Measurements from ENCODE around the gene WDPCP.
A peak's percentile ranks its signal among the peaks of the same experiment; 100 is the strongest.
"Not testable (repeated sequence)": the region's sequence is repeated elsewhere in the genome, so short reads cannot be mapped to it uniquely, and the experiment has no call there.

WDPCP gene, protein sequence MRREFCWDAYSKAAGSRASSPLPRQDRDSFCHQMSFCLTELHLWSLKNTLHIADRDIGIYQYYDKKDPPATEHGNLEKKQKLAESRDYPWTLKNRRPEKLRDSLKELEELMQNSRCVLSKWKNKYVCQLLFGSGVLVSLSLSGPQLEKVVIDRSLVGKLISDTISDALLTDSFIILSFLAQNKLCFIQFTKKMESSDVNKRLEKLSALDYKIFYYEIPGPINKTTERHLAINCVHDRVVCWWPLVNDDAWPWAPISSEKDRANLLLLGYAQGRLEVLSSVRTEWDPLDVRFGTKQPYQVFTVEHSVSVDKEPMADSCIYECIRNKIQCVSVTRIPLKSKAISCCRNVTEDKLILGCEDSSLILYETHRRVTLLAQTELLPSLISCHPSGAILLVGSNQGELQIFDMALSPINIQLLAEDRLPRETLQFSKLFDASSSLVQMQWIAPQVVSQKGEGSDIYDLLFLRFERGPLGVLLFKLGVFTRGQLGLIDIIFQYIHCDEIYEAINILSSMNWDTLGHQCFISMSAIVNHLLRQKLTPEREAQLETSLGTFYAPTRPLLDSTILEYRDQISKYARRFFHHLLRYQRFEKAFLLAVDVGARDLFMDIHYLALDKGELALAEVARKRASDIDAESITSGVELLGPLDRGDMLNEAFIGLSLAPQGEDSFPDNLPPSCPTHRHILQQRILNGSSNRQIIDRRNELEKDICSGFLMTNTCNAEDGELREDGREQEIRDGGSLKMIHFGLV

GRCh38 chr2:63588385-63589147 lies at the start of gene WDPCP, which contains the start of gene MDH1:
WDPCP (minus strand) TSS chr2:63588477; CDS start chr2:63588271, 206 bp downstream.
MDH1 (plus strand) TSS chr2:63588963; CDS start chr2:63589044, 81 bp downstream.
- peak within 1 kb of the TSS; percentile 94 to 95 for H3K4me3 ChIP-seq (replicated peaks in 1 of 2; ENCODE audit: low read depth in 2 of 2, low read length in 2 of 2)
- TF ChIP-seq CTCF (IDR thresholded peaks at IDR 0.05; ENCODE audit: low read depth, low read length), result no peak
- peak; percentile 100 for DNase-seq (ENCODE audit: low read depth in 2 of 2)

GRCh38 chr2:63632382-63632781 lies 44.1 kb upstream of the WDPCP start:
- DNase-seq (ENCODE audit: low read depth in 2 of 2), result no peak
- H3K4me3 ChIP-seq (replicated peaks in 1 of 2; ENCODE audit: low read depth in 2 of 2, low read length in 2 of 2), result no peak overlapping the region
- TF ChIP-seq CTCF (IDR thresholded peaks at IDR 0.05; ENCODE audit: low read depth, low read length), result no peak

GRCh38 chr2:63631501-63631900 lies 43.2 kb upstream of the WDPCP start:
- no peak for DNase-seq (ENCODE audit: low read depth in 2 of 2)
- no peak for TF ChIP-seq CTCF (IDR thresholded peaks at IDR 0.05; ENCODE audit: low read depth, low read length)
- H3K4me3 ChIP-seq (replicated peaks in 1 of 2; ENCODE audit: low read depth in 2 of 2, low read length in 2 of 2), result no peak overlapping the region

DNA sequence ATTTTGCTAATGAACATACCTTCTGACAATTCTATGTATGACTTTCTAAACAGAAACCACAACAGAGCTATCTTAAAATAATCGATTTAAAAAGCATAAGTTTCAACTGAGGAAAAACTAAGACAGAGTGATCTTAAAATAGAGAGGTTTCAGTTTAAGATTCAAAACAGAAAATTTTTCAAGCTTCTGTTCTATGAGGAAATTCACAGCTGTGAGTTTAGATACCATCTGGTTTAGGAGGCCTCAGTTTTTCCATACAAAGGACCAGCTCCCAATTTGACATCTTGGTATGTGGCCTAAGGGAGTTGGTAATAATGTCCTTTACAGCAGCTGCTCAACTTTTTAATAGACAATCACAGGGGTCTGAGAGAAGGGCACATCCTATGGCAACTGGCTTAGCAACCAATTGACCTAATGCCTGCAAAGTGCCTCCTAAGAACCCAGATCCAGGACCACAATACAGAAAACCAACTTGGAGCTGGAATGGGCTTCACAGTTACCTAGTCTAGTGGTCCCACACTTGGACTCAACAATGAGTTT lies 40.2 kb upstream of the WDPCP start:
- no peak for DNase-seq (ENCODE audit: low read depth in 2 of 2)
- H3K4me3 ChIP-seq (replicated peaks in 1 of 2; ENCODE audit: low read depth in 2 of 2, low read length in 2 of 2), result no peak overlapping the region
- no peak for TF ChIP-seq CTCF (IDR thresholded peaks at IDR 0.05; ENCODE audit: low read depth, low read length)

DNA sequence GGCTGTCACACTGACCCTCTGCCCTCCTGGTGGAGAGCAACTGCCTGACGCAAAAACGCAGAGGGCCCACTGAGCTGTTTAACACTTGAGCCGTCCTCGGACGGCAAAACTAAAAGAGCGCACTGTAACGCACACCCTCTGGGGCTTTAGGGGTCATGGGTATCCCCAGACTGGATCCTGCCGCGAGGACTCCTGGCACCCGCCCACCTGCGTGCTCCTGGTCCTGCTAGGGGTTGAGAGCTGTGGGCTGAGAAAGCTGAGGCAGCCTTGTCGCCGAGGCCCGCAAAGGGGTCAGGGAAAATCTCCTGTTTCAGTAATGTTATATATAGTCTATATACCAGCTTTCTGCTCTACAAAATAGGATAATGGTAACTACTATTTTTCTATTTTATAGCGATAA lies 39.6 kb upstream of the WDPCP start:
- no peak for DNase-seq (ENCODE audit: low read depth in 2 of 2)
- no peak for TF ChIP-seq CTCF (IDR thresholded peaks at IDR 0.05; ENCODE audit: low read depth, low read length)
- no peak overlapping the region for H3K4me3 ChIP-seq (replicated peaks in 1 of 2; ENCODE audit: low read depth in 2 of 2, low read length in 2 of 2)

DNA sequence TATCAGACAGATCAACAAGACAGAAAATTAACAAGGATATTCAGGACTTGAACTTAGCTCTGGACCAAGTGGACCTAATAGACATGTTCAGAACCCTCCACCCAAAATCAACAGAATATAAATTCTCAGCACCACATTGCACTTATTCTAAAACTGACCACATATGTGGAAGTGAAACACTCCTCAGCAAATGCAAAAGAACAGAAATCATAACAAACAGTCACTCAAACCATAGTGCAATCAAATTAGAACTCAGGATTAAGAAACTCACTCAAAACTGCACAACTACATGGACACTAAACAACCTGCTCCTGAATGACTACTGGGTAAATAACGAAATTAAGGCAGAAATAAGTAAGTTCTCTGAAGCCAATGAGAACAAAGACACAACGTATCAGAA lies 35.5 kb upstream of the WDPCP start:
- not testable (repeated sequence) for DNase-seq (ENCODE audit: low read depth in 2 of 2); H3K4me3 ChIP-seq (replicated peaks in 1 of 2; ENCODE audit: low read depth in 2 of 2, low read length in 2 of 2)

Data from cardiac fibroblast (primary cell).